IMR-90 (cell line): ENCODE results near the gene TCP1.
"Not testable (repeated sequence)": the region's sequence is repeated elsewhere in the genome, so short reads cannot be mapped to it uniquely, and the experiment has no call there.

Experiments
- CTCF ChIP-seq: conservative IDR thresholded peaks from 2 replicates; pipeline ENCODE4 v1.5.1; 2012; ENCODE audit warnings: mild to moderate bottlenecking, low read depth, low read length, improper control_type of control experiment
- FOS ChIP-seq: fragments of 150-350 bp; IDR thresholded peaks from 2 replicates; pipeline ENCODE4 v1.6.1; 2016; ENCODE audit warnings: low read depth, low read length
- MXI1 ChIP-seq: IDR thresholded peaks from 2 replicates; pipeline ENCODE4 v1.6.1; 2012; ENCODE audit warnings: low read depth, mild to moderate bottlenecking, low read length, moderate library complexity, borderline replicate concordance
- NFE2L2 ChIP-seq: fragments of 150-350 bp; IDR thresholded peaks from 2 replicates; pipeline ENCODE4 v1.6.1; 2016; ENCODE audit warnings: low read depth, mild to moderate bottlenecking, low read length
- POLR2A ChIP-seq: IDR thresholded peaks from 2 replicates; pipeline ENCODE4 v1.6.1; 2012; ENCODE audit warnings: mild to moderate bottlenecking, low read depth, low read length

- TF ChIP-seq CTCF, POLR2A, NFE2L2, MXI1, FOS: not testable (repeated sequence)
Measured at GRCh38 chr6:159794976-159795375, 5.6 kb upstream of the TCP1 start.
